ENCODE measurements around the gene AMOT. TPM values are rescaled to one million over a fixed set of nuclear protein-coding genes. Genes with fewer than 3 reads are reported as not detected.

AMOT gene
- polyA plus RNA-seq, 1 of the 3 experiments (the other 2 are of a cell fraction), result 3.4 TPM

- H3K9me2 ChIP-seq, result no peaks in the 10 kb centered on the region
- WGBS (ENCODE audit: low lambda C conversion rate), result 25% methylated on average over 5 of the region's 5 CpGs
- DNase-seq, result no peak
- H3K27ac ChIP-seq (ENCODE audit: low read depth in 2 of 2, low read length in 1 of 2), result no peak overlapping the region
- no peaks in the 10 kb centered on the region for H3K9me3 ChIP-seq
- CTCF ChIA-PET, result no interaction called here
- 0 out of 2 replicates have a peak, but pooled peaks cover 7% of the 10 kb centered on the region for H3K27me3 ChIP-seq (ENCODE audit: insufficient read depth)
- no peak overlapping the region for H2AFZ ChIP-seq (ENCODE audit: low read depth)
- H3K4me3 ChIP-seq (ENCODE audit: low read depth in 2 of 2, low read length in 1 of 2), result no peak overlapping the region
- no peaks in the 10 kb centered on the region for H3K36me3 ChIP-seq (replicated peaks in 1 of 2; ENCODE audit: control insufficient read depth in 1 of 2, insufficient read depth in 2 of 2, low read length in 1 of 2)
- H3K79me2 ChIP-seq (ENCODE audit: insufficient read depth), result no peaks in the 10 kb centered on the region
- no peak overlapping the region for H3K4me2 ChIP-seq
- H3F3A ChIP-seq (replicated peaks; ENCODE audit: insufficient read depth), result no peaks in the 10 kb centered on the region
- no peaks in the 10 kb centered on the region for H4K20me1 ChIP-seq (ENCODE audit: insufficient read depth)
- no peaks in the 10 kb centered on the region for H3K4me1 ChIP-seq (ENCODE audit: control insufficient read depth in 1 of 2, insufficient read depth in 2 of 2, low read depth in 1 of 2, low read length in 1 of 2)
- POLR2A ChIA-PET, result no interaction called here
- TF ChIP-seq MEF2A (IDR thresholded peaks at IDR 0.05; ENCODE audit: borderline replicate concordance, low read depth), result no peak
- TF ChIP-seq TCF12 (IDR thresholded peaks at IDR 0.05), result no peak
- no peak for TF ChIP-seq NRF1 (IDR thresholded peaks at IDR 0.05; ENCODE audit: low read depth, low read length)
- no peak for TF ChIP-seq USF2 (IDR thresholded peaks at IDR 0.05; ENCODE audit: borderline replicate concordance, low read depth, low read length)
- no peak overlapping the region for H3K9ac ChIP-seq
These were observed 55.3 kb downstream of the AMOT start for GRCh38 chrX:112785344-112785743.

GRCh38 chrX:112784692-112785091 is 55.9 kb downstream of the AMOT start:
- H3K9ac ChIP-seq, result no peak overlapping the region
- POLR2A ChIA-PET, result no interaction called here
- no peak for DNase-seq
- H3K9me3 ChIP-seq, result no peaks in the 10 kb centered on the region
- no peaks in the 10 kb centered on the region for H3F3A ChIP-seq (replicated peaks; ENCODE audit: insufficient read depth)
- no peak overlapping the region for H3K4me2 ChIP-seq
- H2AFZ ChIP-seq (ENCODE audit: low read depth), result no peak overlapping the region
- H3K36me3 ChIP-seq (replicated peaks in 1 of 2; ENCODE audit: control insufficient read depth in 1 of 2, insufficient read depth in 2 of 2, low read length in 1 of 2), result no peaks in the 10 kb centered on the region
- no peaks in the 10 kb centered on the region for H3K4me1 ChIP-seq (ENCODE audit: control insufficient read depth in 1 of 2, insufficient read depth in 2 of 2, low read depth in 1 of 2, low read length in 1 of 2)
- no peaks in the 10 kb centered on the region for H3K79me2 ChIP-seq (ENCODE audit: insufficient read depth)
- H3K9me2 ChIP-seq, result no peaks in the 10 kb centered on the region
- H3K27me3 ChIP-seq (ENCODE audit: insufficient read depth), result 0 out of 2 replicates have a peak, but pooled peaks cover 4% of the 10 kb centered on the region
- H3K27ac ChIP-seq (ENCODE audit: low read depth in 2 of 2, low read length in 1 of 2), result no peak overlapping the region
- H3K4me3 ChIP-seq (ENCODE audit: low read depth in 2 of 2, low read length in 1 of 2), result no peak overlapping the region
- H4K20me1 ChIP-seq (ENCODE audit: insufficient read depth), result no peaks in the 10 kb centered on the region
- CTCF ChIA-PET, result no interaction called here
- WGBS (ENCODE audit: low lambda C conversion rate), result 27% methylated on average over 2 of the region's 3 CpGs
- TF ChIP-seq RFX5 (IDR thresholded peaks at IDR 0.05; ENCODE audit: low read length) (no peak), GATA2 (CRISPR knock-in tag; IDR thresholded peaks at IDR 0.05) (no peak), ZBTB33 (IDR thresholded peaks at IDR 0.05; ENCODE audit: borderline replicate concordance, low read depth) (no peak), JUND (IDR thresholded peaks at IDR 0.05) (no peak), CHD2 (IDR thresholded peaks at IDR 0.05; ENCODE audit: low read length, partially characterized antibody) (no peak), NFIC (IDR thresholded peaks at IDR 0.05; ENCODE audit: borderline replicate concordance) (no peak), FOXM1 (IDR thresholded peaks at IDR 0.05; ENCODE audit: low read depth) (no peak), REST (IDR thresholded peaks at IDR 0.05; ENCODE audit: low read depth, low read length) (no peak), FOXJ3 (CRISPR knock-in tag; IDR thresholded peaks at IDR 0.05) (no peak), EP300 (IDR thresholded peaks at IDR 0.05; ENCODE audit: borderline replicate concordance in 1 of 2, low read depth in 1 of 2, low read length in 1 of 2) (no peak), CTCF (IDR thresholded peaks at IDR 0.05) (no peak), USF1 (IDR thresholded peaks at IDR 0.05; ENCODE audit: borderline replicate concordance, low read depth) (no peak), MEF2A (IDR thresholded peaks at IDR 0.05; ENCODE audit: borderline replicate concordance, low read depth) (no peak), RCOR1 (IDR thresholded peaks at IDR 0.05; ENCODE audit: low read length) (no peak), FOSL2 (IDR thresholded peaks at IDR 0.05; ENCODE audit: borderline replicate concordance, low read depth) (no peak), EZH2phosphoT487 (IDR thresholded peaks at IDR 0.05; ENCODE audit: borderline replicate concordance, low read depth) (no peak), ELF1 (IDR thresholded peaks at IDR 0.05) (no peak)
